Endodermal cell (in vitro differentiated cells): Measurements from ENCODE around the gene MST1. TPM values are rescaled to one million over a fixed set of nuclear protein-coding genes. Genes with fewer than 3 reads are reported as not detected.

ENCODE experiments used
- DNase-seq: peaks from one replicate; pipeline ENCODE4 v3.0.0-alpha.2; 2017
- H3K27ac ChIP-seq: 2 replicates; pipeline ENCODE4 v1.5.1; 2013; ENCODE audit warnings: mild to moderate bottlenecking, low read depth, low read length, moderate library complexity
- H3K27me3 ChIP-seq: 2 replicates; pipeline ENCODE4 v1.6.1; 2013; ENCODE audit warnings: mild to moderate bottlenecking, low read length, moderate library complexity; ENCODE audit not compliant: insufficient read depth, control insufficient read depth, poor library complexity, severe bottlenecking
- H3K36me3 ChIP-seq: 2 replicates; pipeline ENCODE4 v1.7.0; 2013; ENCODE audit warnings: mild to moderate bottlenecking, low read length, moderate library complexity; ENCODE audit not compliant: control insufficient read depth, insufficient read depth
- H3K4me1 ChIP-seq: one replicate; pipeline ENCODE4 v1.7.0; 2013; ENCODE audit warnings: low read length; ENCODE audit not compliant: control insufficient read depth, insufficient read depth
- H3K4me3 ChIP-seq: 2 replicates; pipeline ENCODE4 v1.5.1; 2013; ENCODE audit warnings: mild to moderate bottlenecking, low read length, moderate library complexity
- H3K9ac ChIP-seq: 2 replicates; pipeline ENCODE4 v1.6.1; 2013; ENCODE audit warnings: mild to moderate bottlenecking, low read length, moderate library complexity; ENCODE audit not compliant: poor library complexity, severe bottlenecking; ENCODE audit errors: extremely low read depth
- H3K9me3 ChIP-seq: 2 replicates; pipeline ENCODE4 v1.6.1; 2013; ENCODE audit warnings: mild to moderate bottlenecking, low read length, moderate library complexity; ENCODE audit not compliant: control insufficient read depth
- H3K27ac Mint-ChIP-seq: 2 replicates; pipeline ENCODE4 v1.8.0; 2020; ENCODE audit warnings: mixed read lengths
- H3K27me3 Mint-ChIP-seq: 2 replicates; pipeline ENCODE4 v1.8.0; 2021; ENCODE audit warnings: mild to moderate bottlenecking, mixed read lengths; ENCODE audit not compliant: insufficient read depth
- H3K36me3 Mint-ChIP-seq: 2 replicates; pipeline ENCODE4 v1.8.0; 2020; ENCODE audit warnings: low read depth, mixed read lengths
- H3K4me1 Mint-ChIP-seq: 2 replicates; pipeline ENCODE4 v1.8.0; 2020; ENCODE audit warnings: mixed read lengths
- H3K4me3 Mint-ChIP-seq: 2 replicates; pipeline ENCODE4 v1.8.0; 2020; ENCODE audit warnings: mild to moderate bottlenecking, moderate library complexity, mixed read lengths
- H3K9me3 Mint-ChIP-seq: 2 replicates; pipeline ENCODE4 v1.8.0; 2020; ENCODE audit warnings: mild to moderate bottlenecking, mixed read lengths
- CTCF ChIP-seq: fragments of 200-600 bp; sonication (generic); conservative IDR thresholded peaks from 2 replicates; pipeline ENCODE4 v1.5.0; 2021; ENCODE audit warnings: antibody characterized with exemption, mild to moderate bottlenecking
- WGBS, 2 experiments: methylation state at CpG; one replicate each; pipeline versions ENCODE4 v1.1.5 to v1.1.7; 2013; ENCODE audit warnings: missing lambda C conversion rate in 2 of 2, mixed read lengths in 1 of 2; ENCODE audit not compliant: insufficient coverage in 1 of 2, insufficient read length in 1 of 2; 5-methylcytosine and 5-hydroxymethylcytosine counted together
- total RNA-seq, 2 donors: library from RNA; stranded (reverse); fragmentation: NEBNext Ultra II Directional in 1 of 2; extraction: Animal tissue kit (Norgen Biotek cat#: 25700) in 1 of 2; gene quantifications; 2 replicates in 1 of 2; 3 replicates in 1 of 2; pipeline ENCODE4 v1.2.1, GENCODE V29; 2021

Gene MST1
- total RNA-seq, 2 donors from 2014 or later = 30.8 to 35.5 TPM

- no peak overlapping the region for H3K27ac Mint-ChIP-seq
- H3K9me3 Mint-ChIP-seq = no peaks in the 10 kb centered on the region
- Histone ChIP-seq H3K27ac (no peak overlapping the region), H3K27me3 (no peaks in the 10 kb centered on the region), H3K4me3 (no peak overlapping the region), H3K9ac (no peak overlapping the region), H3K9me3 (no peaks in the 10 kb centered on the region), H3K36me3 (no peaks in the 10 kb centered on the region), H3K4me1 (no peaks in the 10 kb centered on the region)
- H3K27me3 Mint-ChIP-seq = no peaks in the 10 kb centered on the region
- no peak for TF ChIP-seq CTCF
- no peak overlapping the region for H3K4me3 Mint-ChIP-seq
- no peak for DNase-seq
- WGBS, 2 experiments = 83 to 87% methylated on average over 5 of the region's 5 CpGs
- peaks cover 16% of the 10 kb centered on the region for H3K4me1 Mint-ChIP-seq
- no peaks in the 10 kb centered on the region for H3K36me3 Mint-ChIP-seq
Measured at GRCh38 chr3:49668861-49669260, 20.4 kb downstream of the MST1 start.

GRCh38 chr3:49668414-49668797 lies 20.9 kb downstream of the MST1 start:
- H3K9me3 ChIP-seq = no peaks in the 10 kb centered on the region
- H3K4me1 Mint-ChIP-seq = peaks cover 16% of the 10 kb centered on the region
- WGBS, 2 experiments = 79 to 87% methylated on average over 3 to 5 of the region's 5 CpGs
- no peak overlapping the region for H3K27ac Mint-ChIP-seq
- no peak overlapping the region for H3K9ac ChIP-seq
- H3K4me3 Mint-ChIP-seq = no peak overlapping the region
- no peaks in the 10 kb centered on the region for H3K9me3 Mint-ChIP-seq
- no peak overlapping the region for H3K4me3 ChIP-seq
- no peak overlapping the region for H3K27ac ChIP-seq
- no peaks in the 10 kb centered on the region for H3K27me3 Mint-ChIP-seq
- H3K36me3 ChIP-seq = no peaks in the 10 kb centered on the region
- TF ChIP-seq CTCF = peak; percentile 47
- no peaks in the 10 kb centered on the region for H3K4me1 ChIP-seq
- H3K27me3 ChIP-seq = no peaks in the 10 kb centered on the region
- DNase-seq = peak; percentile 57
- no peaks in the 10 kb centered on the region for H3K36me3 Mint-ChIP-seq

- no peaks in the 10 kb centered on the region for H3K27me3 ChIP-seq
- H3K27ac ChIP-seq = no peak overlapping the region
- no peaks in the 10 kb centered on the region for H3K27me3 Mint-ChIP-seq
- H3K4me3 Mint-ChIP-seq = no peak overlapping the region
- peaks cover 16% of the 10 kb centered on the region for H3K4me1 Mint-ChIP-seq
- DNase-seq = no peak
- H3K36me3 Mint-ChIP-seq = no peaks in the 10 kb centered on the region
- no peaks in the 10 kb centered on the region for H3K9me3 ChIP-seq
- no peaks in the 10 kb centered on the region for H3K9me3 Mint-ChIP-seq
- no peak overlapping the region for H3K4me3 ChIP-seq
- no peaks in the 10 kb centered on the region for H3K36me3 ChIP-seq
- H3K4me1 ChIP-seq = no peaks in the 10 kb centered on the region
- TF ChIP-seq CTCF = no peak
- 93 to 96% methylated on average over 22 to 25 of the region's 25 CpGs for WGBS, 2 experiments
- no peak overlapping the region for H3K27ac Mint-ChIP-seq
- no peak overlapping the region for H3K9ac ChIP-seq
Measured at GRCh38 chr3:49667701-49668413, 21.4 kb downstream of the MST1 start.
